ENCODE measurements around the gene CTNND2. TPM values are rescaled to one million over a fixed set of nuclear protein-coding genes. Genes with fewer than 3 reads are reported as not detected.

The CTNND2 gene
- polyA plus RNA-seq, 1 of the 3 experiments (the other 2 are of a cell fraction): not detected

- TF ChIP-seq, protein P1, sequence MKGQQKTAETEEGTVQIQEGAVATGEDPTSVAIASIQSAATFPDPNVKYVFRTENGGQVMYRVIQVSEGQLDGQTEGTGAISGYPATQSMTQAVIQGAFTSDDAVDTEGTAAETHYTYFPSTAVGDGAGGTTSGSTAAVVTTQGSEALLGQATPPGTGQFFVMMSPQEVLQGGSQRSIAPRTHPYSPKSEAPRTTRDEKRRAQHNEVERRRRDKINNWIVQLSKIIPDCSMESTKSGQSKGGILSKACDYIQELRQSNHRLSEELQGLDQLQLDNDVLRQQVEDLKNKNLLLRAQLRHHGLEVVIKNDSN (IDR thresholded peaks at IDR 0.05; ENCODE audit: borderline replicate concordance, low read depth): no peak
- TF ChIP-seq NFIC (IDR thresholded peaks at IDR 0.05; ENCODE audit: borderline replicate concordance): no peak
- TF ChIP-seq SIN3A (IDR thresholded peaks at IDR 0.05; ENCODE audit: borderline replicate concordance, low read depth, low read length): no peak
- TF ChIP-seq CTCF (IDR thresholded peaks at IDR 0.05): no peak
- TF ChIP-seq CHD2 (IDR thresholded peaks at IDR 0.05; ENCODE audit: low read length, partially characterized antibody): no peak
- TF ChIP-seq EP300 (IDR thresholded peaks at IDR 0.05; ENCODE audit: borderline replicate concordance in 1 of 2, low read depth in 1 of 2, low read length in 1 of 2): no peak
- TF ChIP-seq FOXM1 (IDR thresholded peaks at IDR 0.05; ENCODE audit: low read depth): no peak
- no peak for TF ChIP-seq TAF1 (IDR thresholded peaks at IDR 0.05; ENCODE audit: borderline replicate concordance, low read depth, low read length)
- TF ChIP-seq EZH2phosphoT487 (IDR thresholded peaks at IDR 0.05; ENCODE audit: borderline replicate concordance, low read depth): no peak
Measured at GRCh38 chr5:11642438-11642837, 261.8 kb downstream of the CTNND2 start (continued).

DNA sequence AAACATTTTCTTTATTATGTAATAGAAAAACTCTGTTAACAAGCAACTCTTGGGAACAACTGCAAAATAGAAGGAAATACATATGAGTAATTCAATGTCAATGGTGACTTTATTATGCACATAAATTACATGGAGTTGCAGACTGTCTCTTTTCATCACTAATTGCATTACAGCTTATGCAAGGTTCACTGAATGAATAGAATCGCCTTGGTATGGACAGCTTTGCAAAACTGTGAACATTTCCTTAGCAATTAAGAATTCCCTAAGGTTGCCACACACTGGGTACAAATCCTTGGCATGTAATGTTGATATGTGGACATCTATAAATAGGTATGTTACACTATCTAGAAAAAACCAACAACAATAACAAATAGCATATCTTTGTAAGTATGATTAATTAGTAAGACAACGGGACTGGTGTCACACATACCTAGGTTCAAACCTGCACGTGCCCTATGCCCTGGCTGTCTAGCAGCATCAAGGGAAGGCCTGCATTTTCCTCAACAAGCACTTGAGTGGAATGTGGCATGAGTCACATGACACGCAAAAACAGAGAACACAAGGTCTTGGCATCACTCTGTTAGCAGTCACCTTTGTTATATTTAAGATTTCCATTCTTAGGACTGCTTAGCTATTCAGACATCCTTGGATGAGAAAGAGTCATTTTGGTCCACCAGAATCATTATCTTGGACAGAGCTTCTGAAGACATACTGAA, 263.9 kb downstream of the CTNND2 start:
- ChIA-PET POLR2A (no interaction called here), CTCF (no interaction called here)
- Histone ChIP-seq H4K20me1 (ENCODE audit: insufficient read depth) (no peaks in the 10 kb centered on the region), H3K27ac (ENCODE audit: low read depth in 2 of 2, low read length in 1 of 2) (no peak overlapping the region), H3K9ac (no peak overlapping the region), H3F3A (replicated peaks; ENCODE audit: insufficient read depth) (no peaks in the 10 kb centered on the region), H3K4me1 (ENCODE audit: control insufficient read depth in 1 of 2, insufficient read depth in 2 of 2, low read depth in 1 of 2, low read length in 1 of 2) (no peaks in the 10 kb centered on the region), H3K27me3 (ENCODE audit: insufficient read depth) (no peaks in the 10 kb centered on the region), H3K9me2 (no peaks in the 10 kb centered on the region), H3K9me3 (no peaks in the 10 kb centered on the region), H3K79me2 (ENCODE audit: insufficient read depth) (no peaks in the 10 kb centered on the region), H2AFZ (ENCODE audit: low read depth) (no peak overlapping the region), H3K4me2 (no peak overlapping the region), H3K36me3 (replicated peaks in 1 of 2; ENCODE audit: control insufficient read depth in 1 of 2, insufficient read depth in 2 of 2, low read length in 1 of 2) (no peaks in the 10 kb centered on the region), H3K4me3 (ENCODE audit: low read depth in 2 of 2, low read length in 1 of 2) (no peak overlapping the region)
- no peak for DNase-seq
- WGBS (ENCODE audit: low lambda C conversion rate): 15% methylated on average over 4 of the region's 4 CpGs
- TF ChIP-seq, protein P2, sequence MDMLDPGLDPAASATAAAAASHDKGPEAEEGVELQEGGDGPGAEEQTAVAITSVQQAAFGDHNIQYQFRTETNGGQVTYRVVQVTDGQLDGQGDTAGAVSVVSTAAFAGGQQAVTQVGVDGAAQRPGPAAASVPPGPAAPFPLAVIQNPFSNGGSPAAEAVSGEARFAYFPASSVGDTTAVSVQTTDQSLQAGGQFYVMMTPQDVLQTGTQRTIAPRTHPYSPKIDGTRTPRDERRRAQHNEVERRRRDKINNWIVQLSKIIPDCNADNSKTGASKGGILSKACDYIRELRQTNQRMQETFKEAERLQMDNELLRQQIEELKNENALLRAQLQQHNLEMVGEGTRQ (IDR thresholded peaks at IDR 0.05; ENCODE audit: borderline replicate concordance, low read depth, low read length): no peak
- TF ChIP-seq CTCF (IDR thresholded peaks at IDR 0.05) (no peak), MXI1 (IDR thresholded peaks at IDR 0.05; ENCODE audit: low read depth, low read length) (no peak), RXRA (IDR thresholded peaks at IDR 0.05; ENCODE audit: borderline replicate concordance, low read depth) (no peak)

Data from SK-N-SH (cell line).